GM23248 (cell line): ENCODE measurements around the gene SOD1. TPM values are rescaled to one million over a fixed set of nuclear protein-coding genes. Genes with fewer than 3 reads are reported as not detected.

Experiments
- DNase-seq: peaks from one replicate; pipeline ENCODE4 v3.0.0-alpha.2; 2015
- H2AFZ ChIP-seq: fragments of 200-600 bp; sonication (generic); 2 replicates; pipeline ENCODE4 v1.6.1; 2016; ENCODE audit warnings: antibody characterized with exemption
- H3F3A ChIP-seq: fragments of 200-600 bp; sonication (generic); 2 replicates; pipeline ENCODE4 v1.6.1; 2016; ENCODE audit warnings: mild to moderate bottlenecking, antibody characterized with exemption, mixed run types; ENCODE audit not compliant: insufficient read depth
- H3K27ac ChIP-seq: fragments of 200-600 bp; sonication (generic); 2 replicates; pipeline ENCODE4 v1.5.1; 2016; ENCODE audit warnings: mild to moderate bottlenecking
- H3K27me3 ChIP-seq: fragments of 200-600 bp; sonication (generic); replicated peaks from 2 replicates; pipeline ENCODE4 v1.6.1; 2016; ENCODE audit warnings: mild to moderate bottlenecking; ENCODE audit not compliant: insufficient read depth
- H3K36me3 ChIP-seq: fragments of 200-600 bp; sonication (generic); 2 replicates; pipeline ENCODE4 v1.6.1; 2016; ENCODE audit warnings: low read depth, mild to moderate bottlenecking
- H3K4me1 ChIP-seq: fragments of 200-600 bp; sonication (generic); 2 replicates; pipeline ENCODE4 v1.6.1; 2016; ENCODE audit warnings: mild to moderate bottlenecking; ENCODE audit not compliant: insufficient read depth
- H3K4me2 ChIP-seq: fragments of 200-600 bp; sonication (generic); one replicate; pipeline ENCODE4 v1.6.1; 2016; ENCODE audit warnings: mild to moderate bottlenecking; ENCODE audit not compliant: unreplicated experiment
- H3K4me3 ChIP-seq: fragments of 200-600 bp; sonication (generic); 2 replicates; pipeline ENCODE4 v1.5.1; 2016; ENCODE audit warnings: mild to moderate bottlenecking
- H3K79me2 ChIP-seq: fragments of 200-600 bp; sonication (generic); 2 replicates; pipeline ENCODE4 v1.6.1; 2016; ENCODE audit warnings: mild to moderate bottlenecking; ENCODE audit not compliant: insufficient read depth
- H3K9ac ChIP-seq: fragments of 200-600 bp; sonication (generic); 2 replicates; pipeline ENCODE4 v1.6.1; 2016; ENCODE audit warnings: mild to moderate bottlenecking
- H3K9me2 ChIP-seq: fragments of 200-600 bp; sonication (generic); 2 replicates; pipeline ENCODE4 v1.6.1; 2016; ENCODE audit warnings: mixed run types, mild to moderate bottlenecking, moderate library complexity; ENCODE audit not compliant: insufficient read depth
- H3K9me3 ChIP-seq: fragments of 200-600 bp; sonication (generic); one replicate; pipeline ENCODE4 v1.6.1; 2017; ENCODE audit warnings: low read depth
- H4K20me1 ChIP-seq: fragments of 200-600 bp; sonication (generic); 2 replicates; pipeline ENCODE4 v1.6.0; 2016; ENCODE audit not compliant: insufficient read depth
- EZH2 ChIP-seq: fragments of 200-600 bp; sonication (generic); IDR thresholded peaks from 2 replicates; pipeline ENCODE4 v1.6.1; 2018; ENCODE audit warnings: antibody characterized with exemption, mild to moderate bottlenecking; ENCODE audit not compliant: insufficient read depth, poor library complexity, severe bottlenecking
- EZH2phosphoT487 ChIP-seq: fragments of 200-600 bp; sonication (generic); IDR thresholded peaks from 2 replicates; pipeline ENCODE4 v1.6.1; 2018; ENCODE audit warnings: antibody characterized with exemption, moderate library complexity, mild to moderate bottlenecking, low read depth; ENCODE audit not compliant: insufficient read depth
- WGBS, 2 experiments: methylation state at CpG; one replicate each; pipeline ENCODE4 v1.1.6; 2015 to 2017; ENCODE audit warnings: low lambda C conversion rate in 2 of 2, low coverage in 1 of 2; ENCODE audit errors: missing lambda C conversion rate in 2 of 2; 5-methylcytosine and 5-hydroxymethylcytosine counted together
- in situ Hi-C: fragments of 300-500 bp; cut with MboI; formaldehyde crosslinking; loops from 2 replicates; pipeline ENCODE4 v1.15.0; 2020
- polyA plus RNA-seq: library from polyadenylated mRNA; unstranded; fragments of >200 nt; fragmentation: Nextera tagmentation; extraction: Ambion mirVana; gene quantifications from 2 replicates; pipeline ENCODE4 v1.2.1, GENCODE V29; 2016
- total RNA-seq: library from RNA; depleted of rRNA; stranded (reverse); fragments of >200 nt; shearing (Covaris generic); gene quantifications from 2 replicates; pipeline ENCODE4 v1.2.3, GENCODE V29; 2014

Gene SOD1
- total and polyA plus RNA-seq, 2 experiments from 2014 or later: 185 to 350 TPM

DNA sequence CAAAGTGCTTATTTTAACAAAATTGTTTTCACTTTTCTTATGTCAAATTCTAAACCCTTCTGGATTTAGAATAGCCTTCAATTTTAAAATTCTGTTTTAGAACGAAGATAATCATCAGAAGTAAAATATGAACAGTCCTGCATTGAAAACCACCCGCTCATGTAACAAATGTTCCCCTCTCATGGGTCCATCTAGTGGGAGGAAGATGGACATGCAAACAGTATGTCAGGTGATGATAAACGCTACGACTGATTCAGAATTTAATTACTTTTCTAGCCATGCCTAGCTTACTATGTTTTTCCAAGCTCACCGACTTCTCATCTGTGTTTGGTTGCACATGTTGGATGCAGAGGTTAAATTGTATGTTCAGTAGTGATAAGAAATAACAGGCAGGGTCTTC lies 23.5 kb downstream of the SOD1 start:
- no peak overlapping the region for H3K4me3 ChIP-seq
- H2AFZ ChIP-seq: no peak overlapping the region
- H3K4me1 ChIP-seq: peaks cover 5% of the 10 kb centered on the region; the same call in 1 of the 2 replicates
- H3K27me3 ChIP-seq: no peaks in the 10 kb centered on the region
- no peak overlapping the region for H3K9ac ChIP-seq
- no peak for DNase-seq
- H3K36me3 ChIP-seq: peaks cover 66% of the 10 kb centered on the region
- no peak for TF ChIP-seq EZH2phosphoT487
- no peak for TF ChIP-seq EZH2
- WGBS, 2 experiments: 88 to 93% methylated on average over 5 of the region's 5 CpGs
- H4K20me1 ChIP-seq: 0 out of 2 replicates have a peak, but pooled peaks cover 2% of the 10 kb centered on the region
- no peaks in the 10 kb centered on the region for H3K9me3 ChIP-seq
- H3F3A ChIP-seq: peaks cover 11% of the 10 kb centered on the region
- H3K4me2 ChIP-seq: no peak overlapping the region
- H3K27ac ChIP-seq: no peak overlapping the region
- in situ Hi-C loops: no loop called here
- H3K79me2 ChIP-seq: peaks cover 58% of the 10 kb centered on the region
- H3K9me2 ChIP-seq: no peaks in the 10 kb centered on the region

DNA sequence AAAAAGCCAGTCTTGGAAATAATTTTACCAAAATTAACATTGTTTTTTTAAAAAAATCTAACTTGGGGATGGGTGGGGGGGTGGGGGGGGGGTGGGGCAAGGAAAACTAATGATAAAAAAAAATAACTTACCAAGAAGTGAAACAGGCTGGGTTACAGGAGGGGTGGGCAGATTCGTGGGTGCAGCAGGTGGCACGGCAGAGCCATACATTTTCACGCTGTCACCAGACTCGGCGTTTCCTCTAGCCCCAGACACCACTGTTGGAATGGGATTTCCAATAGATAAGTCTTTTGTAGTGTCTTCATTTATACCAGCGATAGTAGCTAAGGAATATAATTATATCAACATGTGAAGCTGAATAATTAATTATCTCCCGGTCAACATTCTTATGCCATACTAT lies 25.4 kb downstream of the SOD1 start:
- 92% methylated on average over 7 of the region's 7 CpGs for WGBS, 2 experiments
- H4K20me1 ChIP-seq: no peaks in the 10 kb centered on the region
- TF ChIP-seq EZH2 (no peak), EZH2phosphoT487 (no peak)
- H3K79me2 ChIP-seq: peaks cover 43% of the 10 kb centered on the region
- peaks cover 11% of the 10 kb centered on the region for H3F3A ChIP-seq
- no peak overlapping the region for H3K9ac ChIP-seq
- H3K27me3 ChIP-seq: no peaks in the 10 kb centered on the region
- in situ Hi-C loops: no loop called here
- no peak overlapping the region for H2AFZ ChIP-seq
- H3K27ac ChIP-seq: no peak overlapping the region
- peaks cover 59% of the 10 kb centered on the region for H3K36me3 ChIP-seq
- no peak overlapping the region for H3K4me2 ChIP-seq
- H3K4me1 ChIP-seq: peaks cover 5% of the 10 kb centered on the region; the same call in 1 of the 2 replicates
- no peak for DNase-seq
- H3K9me2 ChIP-seq: no peaks in the 10 kb centered on the region
- H3K9me3 ChIP-seq: no peaks in the 10 kb centered on the region
- H3K4me3 ChIP-seq: no peak overlapping the region

DNA sequence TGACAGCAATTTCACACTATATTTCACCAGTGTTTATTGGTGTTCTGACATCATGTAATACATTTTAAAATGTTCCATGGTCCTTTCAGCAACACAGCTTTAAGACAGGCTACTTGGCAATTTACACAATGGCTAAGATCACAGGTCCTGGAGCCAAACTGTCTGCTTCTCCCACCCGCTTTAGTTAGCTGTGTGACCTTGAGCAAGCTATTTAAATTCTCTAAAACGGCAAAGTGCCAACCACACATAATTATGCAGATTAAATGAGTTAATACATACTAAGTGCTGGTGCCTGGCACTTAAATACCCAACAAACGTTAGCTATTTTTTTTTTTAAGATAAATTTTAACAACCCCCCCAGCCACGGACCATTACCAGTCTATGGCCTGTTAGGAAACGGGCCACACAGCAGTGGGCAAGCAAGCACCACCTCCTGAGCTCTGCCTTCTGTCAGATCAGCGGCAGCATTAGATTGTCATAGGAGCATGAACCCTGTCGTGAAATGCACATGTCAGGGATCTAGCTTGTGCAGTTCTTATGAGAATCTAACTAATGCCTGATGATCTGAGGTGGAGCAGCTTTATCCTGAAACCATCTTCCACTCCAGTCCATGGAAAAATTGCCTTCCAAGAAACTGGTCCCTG lies 26.9 kb downstream of the SOD1 start:
- no peak overlapping the region for H3K4me3 ChIP-seq
- H3K27ac ChIP-seq: no peak overlapping the region
- H3K9me3 ChIP-seq: no peaks in the 10 kb centered on the region
- H3F3A ChIP-seq: peaks cover 16% of the 10 kb centered on the region
- WGBS, 2 experiments: 89 to 90% methylated on average over 7 of the region's 7 CpGs
- TF ChIP-seq EZH2 (no peak), EZH2phosphoT487 (no peak)
- no peaks in the 10 kb centered on the region for H3K27me3 ChIP-seq
- H3K9me2 ChIP-seq: no peaks in the 10 kb centered on the region
- H3K9ac ChIP-seq: no peak overlapping the region
- H2AFZ ChIP-seq: no peak overlapping the region
- H3K4me1 ChIP-seq: peaks cover 5% of the 10 kb centered on the region; the same call in 1 of the 2 replicates
- in situ Hi-C loops: no loop called here
- no peaks in the 10 kb centered on the region for H4K20me1 ChIP-seq
- H3K79me2 ChIP-seq: peaks cover 30% of the 10 kb centered on the region
- DNase-seq: no peak
- H3K36me3 ChIP-seq: peaks cover 63% of the 10 kb centered on the region
- no peak overlapping the region for H3K4me2 ChIP-seq

DNA sequence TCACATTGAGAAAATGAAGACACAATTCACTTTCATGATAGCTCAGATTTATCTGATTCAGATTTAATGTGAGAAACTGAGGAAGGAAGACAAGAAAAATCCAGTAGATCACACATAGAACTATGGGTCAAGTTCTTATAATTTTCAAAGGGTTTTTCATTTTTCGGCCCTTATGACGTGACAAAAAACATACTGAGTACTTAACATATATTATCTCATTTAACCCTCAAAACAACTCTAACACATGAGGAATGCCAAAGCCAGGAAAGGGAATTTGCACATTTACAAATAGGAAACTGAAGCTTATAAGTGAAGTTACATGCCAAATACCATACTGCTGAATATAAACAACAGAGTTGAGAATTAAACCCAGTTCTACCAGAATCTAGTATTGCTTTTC lies 27.6 kb downstream of the SOD1 start:
- Histone ChIP-seq H3K27ac (no peak overlapping the region), H3K9ac (no peak overlapping the region), H3K9me2 (no peaks in the 10 kb centered on the region), H3K9me3 (no peaks in the 10 kb centered on the region), H3F3A (peaks cover 16% of the 10 kb centered on the region), H3K79me2 (peaks cover 27% of the 10 kb centered on the region; the same call in 1 of the 2 replicates), H3K36me3 (peaks cover 70% of the 10 kb centered on the region), H3K27me3 (no peaks in the 10 kb centered on the region), H2AFZ (no peak overlapping the region), H3K4me2 (no peak overlapping the region), H3K4me3 (no peak overlapping the region), H4K20me1 (no peaks in the 10 kb centered on the region), H3K4me1 (peaks cover 5% of the 10 kb centered on the region; the same call in 1 of the 2 replicates)
- no peak for DNase-seq
- in situ Hi-C loops: no loop called here
- TF ChIP-seq EZH2phosphoT487: no peak
- no peak for TF ChIP-seq EZH2
- 88 to 96% methylated on average over 2 of the region's 2 CpGs for WGBS, 2 experiments
